GM18505 (cell line): ENCODE data around the gene NNAT.
"Not testable (repeated sequence)": the region's sequence is repeated elsewhere in the genome, so short reads cannot be mapped to it uniquely, and the experiment has no call there.

Experiments used
- ATAC-seq: cut with Tn5 transposase; IDR thresholded peaks from one replicate; pipeline ENCODE4 v1.9.1; 2021; ENCODE audit not compliant: unreplicated experiment
- POLR2A ChIP-seq: IDR thresholded peaks from 4 replicates; pipeline ENCODE4 v1.6.1; 2011; ENCODE audit warnings: borderline replicate concordance; ENCODE audit not compliant: insufficient read depth, insufficient read length; ENCODE audit errors: extremely low read depth

The NNAT gene

DNA sequence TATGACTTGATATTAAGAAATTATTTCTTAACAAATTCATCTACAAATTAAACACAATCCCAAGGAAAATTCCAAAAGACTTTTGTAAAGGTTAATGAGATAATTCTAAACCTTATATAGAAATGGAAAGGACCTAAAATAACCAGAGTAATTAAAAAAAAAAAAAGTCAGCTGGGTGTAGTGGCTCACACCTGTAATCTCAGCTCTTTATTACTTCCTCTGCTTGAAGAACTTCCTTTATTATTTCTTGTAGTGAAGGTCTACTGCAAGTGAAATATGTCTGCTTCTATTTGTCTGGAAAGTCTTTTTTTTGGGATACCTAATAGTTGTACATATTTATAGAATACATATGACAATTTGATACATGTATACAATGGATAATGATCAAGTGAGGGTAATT is 26.9 kb downstream of the NNAT start:
- no peak for TF ChIP-seq POLR2A

DNA sequence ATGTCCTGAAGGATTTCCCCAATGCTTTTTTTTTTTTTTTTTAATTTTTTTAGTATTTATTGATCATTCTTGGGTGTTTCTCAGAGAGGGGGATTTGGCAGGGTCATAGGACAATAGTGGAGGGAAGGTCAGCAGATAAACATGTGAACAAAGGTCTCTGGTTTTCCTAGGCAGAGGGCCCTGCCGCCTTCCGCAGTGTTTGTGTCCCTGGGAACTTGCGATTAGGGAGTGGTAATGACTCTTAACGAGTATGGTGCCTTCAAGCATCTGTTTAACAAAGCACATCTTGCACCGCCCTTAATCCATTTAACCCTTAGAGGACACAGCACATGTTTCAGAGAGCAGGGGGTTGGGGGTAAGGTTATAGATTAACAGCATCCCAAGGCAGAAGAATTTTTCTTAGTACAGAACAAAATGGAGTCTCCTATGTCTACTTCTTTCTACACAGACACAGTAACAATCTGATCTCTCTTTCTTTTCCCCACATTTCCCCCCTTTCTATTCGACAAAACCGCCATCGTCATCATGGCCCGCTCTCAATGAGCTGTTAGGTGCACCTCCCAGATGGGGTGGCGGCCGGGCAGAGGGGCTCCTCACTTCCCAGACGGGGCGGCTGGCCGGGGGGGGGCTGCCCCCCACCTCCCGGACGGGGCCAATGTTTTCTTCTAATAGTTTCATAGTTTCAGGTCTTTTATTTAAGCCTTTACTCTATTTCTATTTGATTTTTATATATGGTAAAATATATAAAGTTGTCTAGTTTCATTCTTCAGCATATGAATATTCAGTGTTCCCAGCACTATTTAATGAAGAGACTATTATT is 29.3 kb downstream of the NNAT start:
- ATAC-seq = not testable (repeated sequence)

More for the DNA sequence above, 26.9 kb downstream of the NNAT start:
- ATAC-seq = no peak

DNA sequence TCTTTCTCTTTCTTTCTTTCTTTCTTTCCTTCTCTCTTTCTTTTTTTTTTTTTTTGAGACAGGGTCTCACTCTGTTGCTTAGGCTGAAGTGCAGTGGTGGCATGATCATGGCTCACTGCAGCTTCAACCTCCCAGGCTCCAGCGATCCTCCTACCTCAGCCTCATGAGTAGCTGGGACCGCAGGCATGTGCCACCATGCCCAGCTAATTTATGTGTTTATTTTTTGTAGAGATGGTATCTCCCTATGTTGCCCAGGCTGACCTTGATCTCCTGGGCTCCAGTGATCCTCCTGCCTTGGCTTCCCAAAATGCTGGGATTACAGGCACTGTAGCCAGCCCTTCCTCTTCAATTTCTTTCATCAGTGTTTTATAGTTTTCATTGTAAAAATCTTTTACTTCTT is 30.6 kb downstream of the NNAT start:
- ATAC-seq = not testable (repeated sequence)

DNA sequence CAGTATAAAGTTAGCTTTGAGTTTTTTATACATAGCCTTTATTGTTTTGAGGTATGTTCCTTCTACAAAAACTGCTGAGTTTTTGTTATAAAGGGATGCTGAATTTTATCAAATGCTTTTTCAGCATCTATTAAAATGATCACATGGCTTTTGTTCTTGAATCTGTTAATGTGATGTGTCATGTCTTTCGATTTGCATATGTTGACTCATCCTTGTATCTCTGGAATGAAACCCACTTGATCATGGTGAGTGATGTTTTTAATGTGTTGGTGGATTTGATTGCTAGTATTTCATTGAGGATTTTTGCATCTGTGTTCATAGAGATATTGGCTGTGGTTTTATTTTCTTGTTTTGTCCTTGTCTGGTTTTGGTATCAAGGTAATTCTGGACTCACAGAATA is 31.4 kb downstream of the NNAT start:
- TF ChIP-seq POLR2A = no peak
- no peak for ATAC-seq

DNA sequence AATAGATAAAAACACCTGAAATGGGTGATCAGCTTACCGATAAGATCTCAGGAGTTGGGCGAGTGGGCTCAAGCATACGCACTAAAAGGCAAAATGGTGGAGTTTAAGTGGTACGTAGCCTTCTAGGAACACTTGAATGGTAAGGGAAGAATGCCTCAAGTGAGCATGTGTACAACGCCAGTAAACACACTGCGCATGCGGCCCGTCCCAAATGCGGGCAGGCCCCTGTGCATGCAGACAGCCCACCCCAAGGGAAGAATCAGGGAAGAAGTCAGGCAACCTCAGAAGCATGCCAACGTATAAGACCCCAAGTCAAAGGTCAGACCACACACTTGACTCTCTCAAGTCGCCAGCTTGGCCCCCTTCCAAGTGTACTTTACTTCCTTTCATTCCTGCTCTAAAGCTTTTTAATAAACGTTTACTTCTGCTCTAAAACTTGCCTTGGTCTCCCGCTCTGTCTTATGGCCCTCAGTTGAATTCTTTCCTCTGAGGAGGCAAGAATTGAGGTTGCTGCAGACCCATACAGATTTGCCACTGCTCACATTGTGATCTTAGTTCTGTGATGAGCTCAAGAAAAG is 33.8 kb downstream of the NNAT start:
- ATAC-seq = not testable (repeated sequence)

DNA sequence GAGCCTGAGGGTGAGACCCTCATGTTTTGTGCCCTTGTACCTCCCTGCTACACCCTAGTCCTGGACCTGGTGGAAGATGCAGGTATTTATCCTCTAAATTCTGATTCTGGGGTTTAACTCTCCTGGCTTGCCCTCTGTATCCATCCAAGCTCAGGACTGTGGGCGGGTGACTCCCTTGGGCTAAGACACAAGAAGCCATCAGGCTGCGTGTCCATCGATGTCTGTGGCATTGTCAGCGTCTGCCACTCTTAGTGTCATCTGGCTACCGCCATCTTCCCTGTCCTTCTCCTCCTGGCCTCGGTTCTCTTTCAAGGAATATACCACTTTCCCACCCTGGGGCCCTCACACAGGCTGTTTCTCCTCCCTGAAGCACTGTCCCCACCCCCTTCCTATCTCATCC is 35.5 kb downstream of the NNAT start:
- no peak for ATAC-seq
- no peak for TF ChIP-seq POLR2A

DNA sequence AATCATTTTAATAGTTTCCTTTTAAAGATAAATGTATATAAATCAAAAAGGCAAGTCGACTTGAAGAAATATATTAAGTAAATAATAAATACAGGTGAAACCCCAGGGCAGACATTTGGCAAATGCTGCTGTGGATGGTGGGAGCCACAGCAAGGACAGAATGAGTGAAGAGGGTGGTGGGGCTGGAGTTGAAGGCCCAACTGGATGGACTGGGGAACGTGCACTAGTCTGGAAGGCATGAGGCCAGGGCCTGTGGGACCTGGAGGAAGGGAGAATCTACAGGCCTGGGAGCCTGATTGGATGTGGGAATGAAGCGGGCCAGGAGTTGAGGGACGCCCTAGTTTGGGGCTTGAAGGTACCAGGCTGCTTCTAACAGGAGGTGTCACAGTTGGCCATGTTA is 37.3 kb downstream of the NNAT start:
- ATAC-seq = no peak
- no peak for TF ChIP-seq POLR2A

DNA sequence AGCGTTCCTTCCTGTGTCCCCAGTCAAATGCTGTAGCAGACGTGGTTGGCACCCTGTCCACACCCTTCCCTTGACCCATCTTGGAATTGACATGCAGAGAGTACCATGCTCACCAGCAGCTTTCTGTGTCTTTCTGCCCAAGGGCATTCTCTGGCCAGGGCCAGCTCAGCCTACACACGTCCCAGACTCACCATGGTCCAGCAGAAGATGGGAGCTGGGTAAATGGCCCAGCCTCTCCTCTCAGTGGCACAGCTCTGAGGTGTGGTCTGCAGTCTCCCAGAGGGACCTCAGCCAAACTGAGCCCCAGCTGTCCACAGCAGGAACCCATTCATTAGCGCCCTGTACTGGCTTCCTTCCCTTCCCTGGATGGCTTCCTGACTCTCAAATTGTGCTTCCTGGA is 37.7 kb downstream of the NNAT start:
- ATAC-seq = no peak
- no peak for TF ChIP-seq POLR2A

DNA sequence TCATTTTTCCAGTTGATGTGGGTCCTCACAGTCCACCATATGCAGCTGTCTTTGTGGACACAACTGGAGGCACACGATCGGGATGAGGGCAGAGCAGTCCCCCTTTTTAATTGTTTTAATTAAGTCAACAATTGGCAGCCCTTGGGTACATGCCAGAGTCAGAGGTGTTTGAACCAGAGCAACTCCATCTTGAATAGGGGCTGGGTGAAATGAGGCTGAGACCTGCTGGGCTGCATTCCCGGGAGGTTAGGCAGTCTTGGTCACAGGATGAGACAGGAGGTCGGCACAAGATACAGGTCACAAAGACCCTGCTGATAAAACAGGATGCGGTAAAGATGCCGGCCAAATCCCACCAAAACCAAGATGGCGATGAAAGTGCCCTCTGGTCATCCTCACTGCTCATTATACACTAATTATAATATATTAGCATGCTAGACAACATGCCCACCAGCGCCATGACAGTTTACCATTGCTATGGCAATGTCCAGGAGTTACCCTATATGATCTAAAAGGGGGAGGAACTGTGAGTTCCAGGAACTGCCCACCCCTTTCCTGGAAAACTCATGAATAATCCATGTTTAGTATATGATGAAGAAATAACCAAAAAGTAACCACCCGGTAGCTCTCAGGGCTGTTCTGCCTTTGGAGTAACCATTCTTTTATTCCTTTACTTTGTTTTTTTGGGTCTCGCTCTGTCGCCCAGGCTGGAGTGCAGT is 38.4 kb downstream of the NNAT start:
- ATAC-seq = no peak
- TF ChIP-seq POLR2A = no peak

DNA sequence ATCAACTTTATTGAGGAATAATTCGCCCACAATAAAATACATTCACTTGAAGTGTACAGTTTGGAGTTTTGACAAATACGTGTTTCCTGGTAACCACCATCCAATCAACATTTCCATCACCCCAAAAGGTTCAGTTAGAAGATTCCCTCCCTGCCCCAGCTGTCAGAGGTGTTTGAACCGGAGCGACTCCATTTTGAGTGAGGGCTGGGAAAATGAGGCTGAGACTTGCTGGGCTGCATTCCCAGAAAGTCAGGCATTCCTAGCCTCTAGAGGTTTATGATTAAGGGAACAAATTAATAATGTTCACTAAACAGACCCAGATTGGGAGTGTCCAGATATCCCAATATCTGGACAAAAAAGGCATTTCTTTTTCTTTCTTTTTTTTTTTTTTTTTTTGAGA is 39.6 kb downstream of the NNAT start:
- no peak for TF ChIP-seq POLR2A
- no peak for ATAC-seq

DNA sequence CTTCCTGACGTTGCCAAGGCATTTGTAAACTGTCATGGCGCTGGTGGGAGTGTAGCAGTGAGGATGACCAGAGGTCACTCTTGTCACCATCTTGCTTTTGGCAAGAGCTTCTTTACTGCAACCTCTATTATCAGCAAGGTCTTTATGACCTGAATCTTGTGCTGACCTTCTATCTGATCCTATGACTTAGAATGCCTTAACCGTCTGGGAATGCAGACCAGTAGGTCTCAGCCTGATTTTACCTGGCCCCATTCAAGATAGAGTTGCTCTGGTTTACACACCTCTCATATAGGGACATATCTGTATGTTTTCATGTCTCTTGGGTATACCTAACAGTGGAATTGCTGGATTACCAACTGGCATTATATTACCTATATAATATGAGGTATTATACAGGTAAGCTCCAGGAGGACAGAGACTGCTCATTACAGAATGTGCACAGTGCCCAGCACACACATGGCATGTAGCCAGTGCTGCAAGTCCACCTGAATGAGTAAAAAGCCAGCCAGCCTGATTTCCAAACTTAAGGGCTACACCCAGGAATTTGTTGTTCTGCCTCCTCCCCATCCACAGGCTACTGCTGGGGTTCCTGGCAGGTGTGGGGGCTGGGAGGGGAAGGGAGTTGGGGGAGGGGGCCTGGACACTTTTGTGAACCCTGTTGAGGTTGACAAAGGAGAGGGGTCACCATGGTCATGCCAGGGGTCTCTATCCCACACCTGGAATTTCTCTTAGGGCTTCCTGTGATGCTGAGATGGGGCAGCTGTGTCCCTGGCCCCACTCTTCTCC is 41.8 kb downstream of the NNAT start:
- no peak for ATAC-seq

DNA sequence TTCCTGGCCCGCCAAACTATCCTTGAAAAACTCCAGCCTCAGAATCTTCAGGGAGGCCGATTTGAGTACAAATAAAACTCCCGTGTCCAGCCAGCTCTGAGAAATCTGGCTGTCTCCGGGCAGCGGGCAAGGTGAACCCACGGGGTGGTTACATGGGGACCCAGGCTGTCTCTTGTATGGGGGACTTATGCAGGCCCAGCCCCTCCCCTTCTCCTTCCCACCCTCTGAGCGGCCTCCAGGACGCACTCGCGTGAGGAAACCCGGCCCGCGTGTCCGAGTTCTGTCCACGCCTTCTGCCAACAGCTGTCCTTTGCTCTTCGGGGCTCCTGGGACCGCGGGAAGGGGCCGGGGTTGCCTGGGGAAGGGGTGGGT is 43.0 kb downstream of the NNAT start:
- no peak for ATAC-seq
- TF ChIP-seq POLR2A = no peak

More for the DNA sequence above, 41.8 kb downstream of the NNAT start:
- no peak for TF ChIP-seq POLR2A

DNA sequence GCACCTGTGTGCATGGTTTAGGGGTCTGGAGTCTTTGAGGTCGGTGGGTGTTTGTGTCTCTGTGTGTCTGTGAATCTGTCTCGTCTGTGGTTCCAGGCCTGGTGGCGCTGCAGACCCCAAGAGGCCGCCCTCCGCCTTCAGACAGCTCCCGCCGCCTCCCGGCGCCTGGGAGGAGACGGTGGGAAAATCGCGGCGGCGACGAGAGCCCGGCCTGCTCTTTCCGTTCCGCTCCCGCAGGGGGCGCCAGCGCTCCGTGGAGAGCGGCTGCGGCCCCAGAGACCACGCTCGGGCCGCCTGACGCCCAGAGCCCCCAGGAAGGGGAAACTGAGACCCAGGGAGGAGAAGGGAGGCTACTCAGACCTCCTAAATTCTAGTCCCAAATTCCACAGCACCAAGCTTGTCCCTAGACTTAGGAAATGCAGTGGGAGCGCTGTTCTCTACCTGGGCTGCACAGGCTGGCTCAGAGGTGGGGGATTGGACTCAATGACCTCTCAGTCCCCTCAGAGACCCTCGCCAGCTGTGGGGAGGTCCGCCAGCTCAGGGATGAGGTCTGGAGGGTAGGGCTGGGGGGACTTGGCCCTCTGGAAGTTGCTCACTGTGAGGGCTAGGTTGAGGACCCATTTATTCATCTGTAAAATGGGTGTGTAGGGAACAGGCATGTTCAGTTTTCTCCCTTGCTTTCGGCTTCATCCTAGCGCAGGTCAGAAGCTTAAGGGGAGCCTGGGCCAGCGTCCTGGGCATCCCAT is 43.5 kb downstream of the NNAT start:
- no peak for TF ChIP-seq POLR2A
- no peak for ATAC-seq

DNA sequence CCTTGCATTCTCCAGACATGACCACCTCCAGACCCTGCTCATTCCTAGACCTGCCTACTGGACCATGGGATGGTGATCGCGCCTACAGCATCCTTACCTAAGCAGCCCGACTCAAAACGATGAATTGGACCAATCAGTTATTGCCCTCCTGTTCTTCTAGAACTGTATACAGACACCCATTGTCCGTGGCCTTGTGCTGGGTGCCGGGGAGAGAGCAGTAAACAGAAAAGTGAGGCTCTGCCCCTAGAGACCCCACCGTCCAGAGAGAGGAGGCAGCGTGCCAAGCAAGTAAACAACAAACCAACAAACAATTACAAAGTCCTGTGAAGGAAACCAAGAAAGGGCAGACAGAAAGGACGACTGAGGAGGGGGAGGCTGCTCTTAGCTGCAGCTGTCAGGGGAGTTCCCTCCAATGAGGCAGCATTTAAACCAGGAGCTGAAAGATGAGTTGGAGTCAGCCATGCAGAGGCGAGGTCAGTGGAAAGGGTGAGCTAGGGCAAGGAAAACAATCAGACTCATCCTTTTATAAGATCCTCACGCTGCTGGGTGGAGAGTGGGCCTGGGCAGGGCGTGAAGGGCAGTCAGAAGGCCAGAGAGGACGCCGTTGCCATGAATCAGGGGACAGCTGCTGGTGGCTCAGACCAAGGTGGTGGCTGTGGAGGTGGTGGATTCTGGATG is 44.2 kb downstream of the NNAT start:
- ATAC-seq = no peak
- TF ChIP-seq POLR2A = no peak
